SK-N-SH (cell line): ENCODE measurements around the gene CCR8. TPM values are rescaled to one million over a fixed set of nuclear protein-coding genes. Genes with fewer than 3 reads are reported as not detected.

Experiments used
- CTCF ChIA-PET: fragments of 300-600, 350-600 bp; formaldehyde crosslinking; extraction: SDS; loops from one replicate; lab custom pipeline; 2021; lab: Yijun Ruan, JAX
- POLR2A ChIA-PET: fragments of 350-600 bp; sonication (Branson Sonifier 250); formaldehyde crosslinking; extraction: SDS; loops from one replicate; lab custom pipeline; 2020; ENCODE audit warnings: antibody characterized with exemption, inconsistent platforms; lab: Yijun Ruan, JAX
- DNase-seq: peaks from one replicate; pipeline ENCODE4 v3.0.0; 2012
- H2AFZ ChIP-seq: fragments of 200-600 bp; sonication (generic); 2 replicates; pipeline ENCODE4 v1.8.1; 2016; ENCODE audit warnings: antibody characterized with exemption, mild to moderate bottlenecking, low read depth
- H3F3A ChIP-seq: fragments of 200-600 bp; sonication (generic); replicated peaks from 2 replicates; pipeline ENCODE3; 2016; ENCODE audit warnings: antibody characterized with exemption, mild to moderate bottlenecking; ENCODE audit not compliant: insufficient read depth
- H3K27ac ChIP-seq, 2 experiments: fragments of 200-500 bp in 1 of 2; fragments of 200-600 bp in 1 of 2; sonication (Bioruptor generic) in 1 of 2; sonication (generic), shearing (Covaris generic) in 1 of 2; 2 replicates each; pipeline versions ENCODE4 v1.5.1 to v1.6.1; 2014 to 2016; ENCODE audit warnings: low read depth in 2 of 2, inconsistent platforms in 1 of 2, low read length in 1 of 2, mild to moderate bottlenecking in 1 of 2, mixed read lengths in 1 of 2
- H3K27me3 ChIP-seq: fragments of 200-600 bp; sonication (generic), shearing (Covaris generic); 2 replicates; pipeline ENCODE4 v1.6.1; 2016; ENCODE audit warnings: mixed run types; ENCODE audit not compliant: insufficient read depth
- H3K36me3 ChIP-seq, 2 experiments: fragments of 200-500 bp in 1 of 2; fragments of 200-600 bp in 1 of 2; sonication (Bioruptor generic) in 1 of 2; sonication (generic) in 1 of 2; replicated peaks in 1 of 2; 2 replicates each; pipeline versions ENCODE3 to v1.5.1; 2014 to 2016; ENCODE audit warnings: low read length in 1 of 2, mild to moderate bottlenecking in 1 of 2; ENCODE audit not compliant: insufficient read depth in 2 of 2, control insufficient read depth in 1 of 2
- H3K4me1 ChIP-seq, 2 experiments: fragments of 200-500 bp in 1 of 2; fragments of 200-600 bp in 1 of 2; sonication (Bioruptor generic) in 1 of 2; sonication (generic), shearing (Covaris generic) in 1 of 2; 2 replicates each; pipeline versions ENCODE4 v1.5.1 to v1.6.1; 2014 to 2016; ENCODE audit warnings: low read depth in 1 of 2, low read length in 1 of 2, mixed run types in 1 of 2; ENCODE audit not compliant: insufficient read depth in 2 of 2, control insufficient read depth in 1 of 2
- H3K4me2 ChIP-seq: fragments of 200-600 bp; sonication (generic), shearing (Covaris generic); 2 replicates; pipeline ENCODE4 v1.6.1; 2017; ENCODE audit warnings: mixed run types
- H3K4me3 ChIP-seq, 2 experiments: fragments of 200-500 bp in 1 of 2; fragments of 200-600 bp in 1 of 2; sonication (Bioruptor generic) in 1 of 2; sonication (generic), shearing (Covaris generic) in 1 of 2; 2 replicates each; pipeline versions ENCODE4 v1.5.1 to v1.8.1; 2014 to 2016; ENCODE audit warnings: low read depth in 2 of 2, inconsistent platforms in 1 of 2, low read length in 1 of 2, mild to moderate bottlenecking in 1 of 2, mixed read lengths in 1 of 2, moderate library complexity in 1 of 2
- H3K79me2 ChIP-seq: fragments of 200-600 bp; sonication (generic); 2 replicates; pipeline ENCODE4 v1.8.1; 2017; ENCODE audit warnings: mild to moderate bottlenecking; ENCODE audit not compliant: insufficient read depth
- H3K9ac ChIP-seq: fragments of 200-600 bp; sonication (generic); 2 replicates; pipeline ENCODE4 v1.6.1; 2017; ENCODE audit warnings: mixed run types
- H3K9me2 ChIP-seq: fragments of 200-600 bp; sonication (generic); 2 replicates; pipeline ENCODE4 v1.6.1; 2017; ENCODE audit warnings: mixed run types
- H3K9me3 ChIP-seq: fragments of 200-600 bp; sonication (generic); 2 replicates; pipeline ENCODE4 v1.6.1; 2017; ENCODE audit warnings: mixed run types, mild to moderate bottlenecking, moderate library complexity
- H4K20me1 ChIP-seq: fragments of 200-600 bp; sonication (generic); 2 replicates; pipeline ENCODE4 v1.6.1; 2017; ENCODE audit warnings: mild to moderate bottlenecking, mixed run types; ENCODE audit not compliant: insufficient read depth
- ELF1 ChIP-seq: IDR thresholded peaks from 2 replicates; pipeline ENCODE4 v1.4.0; 2012
- FOSL2 ChIP-seq: IDR thresholded peaks from 2 replicates; pipeline ENCODE4 v1.4.0; 2012; ENCODE audit warnings: low read depth, mild to moderate bottlenecking, moderate library complexity, borderline replicate concordance
- FOXM1 ChIP-seq: IDR thresholded peaks from 2 replicates; pipeline ENCODE4 v1.4.0; 2012; ENCODE audit warnings: low read depth, mild to moderate bottlenecking
- JUND ChIP-seq: IDR thresholded peaks from 2 replicates; pipeline ENCODE4 v1.4.0; 2012
- NRF1 ChIP-seq: IDR thresholded peaks from 2 replicates; pipeline ENCODE4 v1.6.1; 2012; ENCODE audit warnings: low read depth, mild to moderate bottlenecking, low read length
- PBX3 ChIP-seq: IDR thresholded peaks from 2 replicates; pipeline ENCODE4; 2012
- POLR2AphosphoS5 ChIP-seq: IDR thresholded peaks from 2 replicates; pipeline ENCODE4 v1.6.1; 2012; ENCODE audit warnings: low read depth, low read length
- RAD21 ChIP-seq: IDR thresholded peaks from 2 replicates; pipeline ENCODE4 v1.6.1; 2012; ENCODE audit warnings: mild to moderate bottlenecking, low read length
- RCOR1 ChIP-seq: fragments of 150-350 bp; IDR thresholded peaks from 2 replicates; pipeline ENCODE4 v1.6.1; 2017; ENCODE audit warnings: antibody characterized with exemption, low read length
- RXRA ChIP-seq: IDR thresholded peaks from 2 replicates; pipeline ENCODE4 v1.4.0; 2012; ENCODE audit warnings: low read depth, mild to moderate bottlenecking, borderline replicate concordance
- SIN3A ChIP-seq: IDR thresholded peaks from 2 replicates; pipeline ENCODE4 v1.6.1; 2012; ENCODE audit warnings: low read depth, mild to moderate bottlenecking, low read length, moderate library complexity, borderline replicate concordance
- SMC3 ChIP-seq: IDR thresholded peaks from 2 replicates; pipeline ENCODE4 v1.6.1; 2012; ENCODE audit warnings: low read depth, low read length, improper control_type of control experiment
- TAF1 ChIP-seq: IDR thresholded peaks from 2 replicates; pipeline ENCODE4 v1.6.1; 2012; ENCODE audit warnings: low read depth, mild to moderate bottlenecking, low read length, moderate library complexity, borderline replicate concordance
- TCF12 ChIP-seq: IDR thresholded peaks from 2 replicates; pipeline ENCODE4 v1.4.0; 2012
- TEAD4 ChIP-seq: IDR thresholded peaks from 2 replicates; pipeline ENCODE4 v1.4.0; 2012; ENCODE audit warnings: mild to moderate bottlenecking, borderline replicate concordance; ENCODE audit not compliant: insufficient read depth
- USF2 ChIP-seq: fragments of 150-350 bp; IDR thresholded peaks from 2 replicates; pipeline ENCODE4 v1.6.1; 2017; ENCODE audit warnings: antibody characterized with exemption, low read length, low read depth, borderline replicate concordance
- YY1 ChIP-seq: IDR thresholded peaks from 2 replicates; pipeline ENCODE4 v1.4.0; 2012; ENCODE audit warnings: low read depth, mild to moderate bottlenecking
- WGBS: methylation state at CpG from one replicate; pipeline ENCODE4 v1.1.6; 2017; ENCODE audit warnings: low lambda C conversion rate; 5-methylcytosine and 5-hydroxymethylcytosine counted together
- polyA plus RNA-seq, 3 experiments: library from polyadenylated mRNA; depleted of rRNA; stranded (reverse); fragments of >200 nt; gene quantifications; 2 replicates each; pipeline ENCODE4 v1.2.3, GENCODE V29; 2012
- TF ChIP-seq, protein P1 (sequence below): IDR thresholded peaks from 2 replicates; pipeline ENCODE4 v1.4.0; 2012; ENCODE audit warnings: low read depth
- TF ChIP-seq, protein P2 (sequence below): IDR thresholded peaks from 2 replicates; pipeline ENCODE4 v1.4.0; 2012; ENCODE audit warnings: low read depth, borderline replicate concordance

CCR8 gene
- polyA plus RNA-seq, 1 of the 3 experiments (the other 2 are of a cell fraction), result not detected

- 46% methylated on average over 1 of the region's 1 CpG for WGBS
- no peak overlapping the region for H3K4me2 ChIP-seq
- ChIA-PET CTCF (interaction anchor here (1.6 to 1.8 kb wide), 2 partner anchors 23 to 27 kb away, joined by 3 to 4 read pairs; no protein-coding TSS in a partner anchor), POLR2A (no interaction called here)
- H4K20me1 ChIP-seq, result no peaks in the 10 kb centered on the region
- TF ChIP-seq JUND, result no peak
- no peak overlapping the region for H3K4me3 ChIP-seq
- no peak overlapping the region for H3K9ac ChIP-seq
- no peaks in the 10 kb centered on the region for H3K27me3 ChIP-seq
- no peaks in the 10 kb centered on the region for H3K36me3 ChIP-seq
- no peaks in the 10 kb centered on the region for H3K4me1 ChIP-seq
- no peak overlapping the region for H2AFZ ChIP-seq
- no peaks in the 10 kb centered on the region for H3F3A ChIP-seq
- H3K27ac ChIP-seq, result no peak overlapping the region
- no peaks in the 10 kb centered on the region for H3K9me2 ChIP-seq
- H3K9me3 ChIP-seq, result no peaks in the 10 kb centered on the region
- DNase-seq, result no peak
- no peaks in the 10 kb centered on the region for H3K79me2 ChIP-seq
These were observed 14.1 kb upstream of the CCR8 start for GRCh38 chr3:39315420-39315819.

- no peaks in the 10 kb centered on the region for H3F3A ChIP-seq
- DNase-seq, result no peak
- H4K20me1 ChIP-seq, result no peaks in the 10 kb centered on the region
- H3K27ac ChIP-seq, result no peak overlapping the region
- H2AFZ ChIP-seq, result no peak overlapping the region
- H3K9me3 ChIP-seq, result no peaks in the 10 kb centered on the region
- ChIA-PET CTCF (interaction anchor here (1.5 to 1.7 kb wide), 2 partner anchors 26 to 28 kb away, joined by 4 to 8 read pairs; no protein-coding TSS in a partner anchor), POLR2A (no interaction called here)
- no peak overlapping the region for H3K9ac ChIP-seq
- no peaks in the 10 kb centered on the region for H3K36me3 ChIP-seq
- H3K4me2 ChIP-seq, result no peak overlapping the region
- no peaks in the 10 kb centered on the region for H3K4me1 ChIP-seq
- H3K27me3 ChIP-seq, result no peaks in the 10 kb centered on the region
- WGBS, result 16% methylated on average over 2 of the region's 2 CpGs
- no peak overlapping the region for H3K4me3 ChIP-seq
- H3K79me2 ChIP-seq, result no peaks in the 10 kb centered on the region
- H3K9me2 ChIP-seq, result no peaks in the 10 kb centered on the region
- TF ChIP-seq TAF1 (no peak), SIN3A (no peak), SMC3 (no peak), YY1 (no peak), FOXM1 (no peak), RCOR1 (no peak), ELF1 (no peak), PBX3 (no peak), NRF1 (no peak), RXRA (no peak), FOSL2 (no peak), POLR2AphosphoS5 (no peak), RAD21 (no peak), TCF12 (no peak), USF2 (no peak), JUND (no peak), TEAD4 (no peak)
- TF ChIP-seq, protein P1, sequence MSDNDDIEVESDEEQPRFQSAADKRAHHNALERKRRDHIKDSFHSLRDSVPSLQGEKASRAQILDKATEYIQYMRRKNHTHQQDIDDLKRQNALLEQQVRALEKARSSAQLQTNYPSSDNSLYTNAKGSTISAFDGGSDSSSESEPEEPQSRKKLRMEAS, result no peak
- TF ChIP-seq, protein P2, sequence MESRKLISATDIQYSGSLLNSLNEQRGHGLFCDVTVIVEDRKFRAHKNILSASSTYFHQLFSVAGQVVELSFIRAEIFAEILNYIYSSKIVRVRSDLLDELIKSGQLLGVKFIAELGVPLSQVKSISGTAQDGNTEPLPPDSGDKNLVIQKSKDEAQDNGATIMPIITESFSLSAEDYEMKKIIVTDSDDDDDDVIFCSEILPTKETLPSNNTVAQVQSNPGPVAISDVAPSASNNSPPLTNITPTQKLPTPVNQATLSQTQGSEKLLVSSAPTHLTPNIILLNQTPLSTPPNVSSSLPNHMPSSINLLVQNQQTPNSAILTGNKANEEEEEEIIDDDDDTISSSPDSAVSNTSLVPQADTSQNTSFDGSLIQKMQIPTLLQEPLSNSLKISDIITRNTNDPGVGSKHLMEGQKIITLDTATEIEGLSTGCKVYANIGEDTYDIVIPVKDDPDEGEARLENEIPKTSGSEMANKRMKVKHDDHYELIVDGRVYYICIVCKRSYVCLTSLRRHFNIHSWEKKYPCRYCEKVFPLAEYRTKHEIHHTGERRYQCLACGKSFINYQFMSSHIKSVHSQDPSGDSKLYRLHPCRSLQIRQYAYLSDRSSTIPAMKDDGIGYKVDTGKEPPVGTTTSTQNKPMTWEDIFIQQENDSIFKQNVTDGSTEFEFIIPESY, result no peak
These were observed 11.8 kb upstream of the CCR8 start for GRCh38 chr3:39317571-39318169.
